ENCODE measurements around the gene NFASC. TPM values are rescaled to one million over a fixed set of nuclear protein-coding genes. Genes with fewer than 3 reads are reported as not detected.

NFASC gene
- total and polyA plus RNA-seq, 9 of the 15 experiments (the other 6 are each of a cell fraction or from before 2014, with no cell fraction given): 0.03 to 0.16 (median 0.06) TPM; not detected in 6

GRCh38 chr1:204924013-204924759 is 53.5 kb downstream of the NFASC start:
- no peak overlapping the region for H3K27ac ChIP-seq (ENCODE audit: extremely low read depth, low read depth, low read length)
- BruUV-seq (replicated peaks): no TSS peak
- FAIRE-seq: no peak
- ChIA-PET POLR2A (interaction anchor here (0.6 to 1.8 kb wide), 5 partner anchors 12 to 368 kb away, joined by 3 to 6 read pairs (median 4); no protein-coding TSS in a partner anchor), CTCF (ENCODE audit: low intra/inter-chr PET ratio) (no interaction called here)
- no peak overlapping the region for H2AFZ ChIP-seq (ENCODE audit: low read depth, low read length)
- ATAC-seq: no peak
- H3K27me3 ChIP-seq (ENCODE audit: control insufficient read depth in 2 of 2, insufficient read depth in 2 of 2, low read length in 2 of 2): peaks cover 21 to 53% of the 10 kb centered on the region in 2 experiments; a peak in 4 of 5 replicates
- H3K4me1 ChIP-seq (replicated peaks in 1 of 2; ENCODE audit: control insufficient read depth in 2 of 2, insufficient read depth in 2 of 2, low read length in 2 of 2): peaks cover 0 to 7% of the 10 kb centered on the region in 2 experiments; a peak in 1 of 5 replicates
- WGBS (ENCODE audit: insufficient coverage, low coverage, missing lambda C conversion rate): 4% methylated on average over 5 of the region's 5 CpGs
- H3K9ac ChIP-seq (ENCODE audit: insufficient read depth in 1 of 2, low read depth in 2 of 2, low read length in 2 of 2): no peak overlapping the region
- H3K9me3 ChIP-seq (replicated peaks; ENCODE audit: control insufficient read depth, insufficient read depth, low read depth, low read length): no peaks in the 10 kb centered on the region
- intact Hi-C loops (cut with micrococcal nuclease): no loop called here
- H3K79me2 ChIP-seq (ENCODE audit: control insufficient read depth, insufficient read depth, low read length): no peaks in the 10 kb centered on the region
- no peaks in the 10 kb centered on the region for H3K9me1 ChIP-seq (ENCODE audit: control insufficient read depth, insufficient read depth, low read length)
- H3K4me2 ChIP-seq (ENCODE audit: insufficient read depth, low read length): no peak overlapping the region
- H3K4me3 ChIP-seq: no peak overlapping the region
- no peak for DNase-seq (ENCODE audit: extremely low read depth in 1 of 4, low spot score in 3 of 4)
- 0 out of 2 replicates have a peak, but pooled peaks have one; percentile 2 for TF ChIP-seq CEBPB (tag; IDR thresholded peaks at IDR 0.05)
- TF ChIP-seq FOXK2 (conservative IDR thresholded peaks at IDR 0.05 in 1 of 2, IDR thresholded peaks at IDR 0.05 in 1 of 2; ENCODE audit: low read depth in 2 of 2): no peak
- in situ Hi-C loops (cut with MboI): no loop called here
- H4K20me1 ChIP-seq (replicated peaks; ENCODE audit: control insufficient read depth, insufficient read depth, low read length): no peaks in the 10 kb centered on the region
- no peaks in the 10 kb centered on the region for H3K36me3 ChIP-seq (ENCODE audit: control insufficient read depth, insufficient read depth, low read length)

- peaks cover 21 to 63% of the 10 kb centered on the region in 2 experiments; a peak in 4 of 5 replicates for H3K27me3 ChIP-seq (ENCODE audit: control insufficient read depth in 2 of 2, insufficient read depth in 2 of 2, low read length in 2 of 2)
- 0% methylated on average over 1 of the region's 1 CpG for WGBS (ENCODE audit: insufficient coverage, low coverage, missing lambda C conversion rate)
- FAIRE-seq (peak; percentile 87), DNase-seq (ENCODE audit: extremely low read depth in 1 of 4, low spot score in 3 of 4) (peak in 2 of 4 experiments; percentile 68 to 70), ATAC-seq (peak; percentile 72)
- in situ Hi-C loops (cut with MboI) (no loop called here), intact Hi-C loops (cut with micrococcal nuclease) (no loop called here)
- peaks cover 0 to 7% of the 10 kb centered on the region in 2 experiments; a peak in 1 of 5 replicates for H3K4me1 ChIP-seq (replicated peaks in 1 of 2; ENCODE audit: control insufficient read depth in 2 of 2, insufficient read depth in 2 of 2, low read length in 2 of 2)
- BruUV-seq (replicated peaks): no TSS peak
- H3K4me3 ChIP-seq: no peak overlapping the region
- no peak overlapping the region for H2AFZ ChIP-seq (ENCODE audit: low read depth, low read length)
- H3K9me3 ChIP-seq (replicated peaks; ENCODE audit: control insufficient read depth, insufficient read depth, low read depth, low read length): no peaks in the 10 kb centered on the region
- no peak overlapping the region for H3K9ac ChIP-seq (ENCODE audit: insufficient read depth in 1 of 2, low read depth in 2 of 2, low read length in 2 of 2)
- H3K36me3 ChIP-seq (ENCODE audit: control insufficient read depth, insufficient read depth, low read length): no peaks in the 10 kb centered on the region
- no peaks in the 10 kb centered on the region for H3K79me2 ChIP-seq (ENCODE audit: control insufficient read depth, insufficient read depth, low read length)
- H4K20me1 ChIP-seq (replicated peaks; ENCODE audit: control insufficient read depth, insufficient read depth, low read length): no peaks in the 10 kb centered on the region
- H3K9me1 ChIP-seq (ENCODE audit: control insufficient read depth, insufficient read depth, low read length): no peaks in the 10 kb centered on the region
- H3K27ac ChIP-seq (ENCODE audit: extremely low read depth, low read depth, low read length): no peak overlapping the region
- ChIA-PET POLR2A (interaction anchor here (1.0 kb wide), 1 partner anchor 12 kb away, joined by 4 read pairs; no protein-coding TSS in a partner anchor), CTCF (ENCODE audit: low intra/inter-chr PET ratio) (interaction anchor here (0.6 kb wide), 1 partner anchor 760 kb away, joined by 4 read pairs; no protein-coding TSS in a partner anchor)
- H3K4me2 ChIP-seq (ENCODE audit: insufficient read depth, low read length): no peak overlapping the region
- TF ChIP-seq, protein P1, sequence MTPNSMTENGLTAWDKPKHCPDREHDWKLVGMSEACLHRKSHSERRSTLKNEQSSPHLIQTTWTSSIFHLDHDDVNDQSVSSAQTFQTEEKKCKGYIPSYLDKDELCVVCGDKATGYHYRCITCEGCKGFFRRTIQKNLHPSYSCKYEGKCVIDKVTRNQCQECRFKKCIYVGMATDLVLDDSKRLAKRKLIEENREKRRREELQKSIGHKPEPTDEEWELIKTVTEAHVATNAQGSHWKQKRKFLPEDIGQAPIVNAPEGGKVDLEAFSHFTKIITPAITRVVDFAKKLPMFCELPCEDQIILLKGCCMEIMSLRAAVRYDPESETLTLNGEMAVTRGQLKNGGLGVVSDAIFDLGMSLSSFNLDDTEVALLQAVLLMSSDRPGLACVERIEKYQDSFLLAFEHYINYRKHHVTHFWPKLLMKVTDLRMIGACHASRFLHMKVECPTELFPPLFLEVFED (CRISPR knock-in tag; conservative IDR thresholded peaks at IDR 0.05): 0 out of 2 replicates have a peak, but pooled peaks have one; percentile 56
- TF ChIP-seq ZNF395 (CRISPR knock-in tag; IDR thresholded peaks at IDR 0.05) (peak; percentile 83), HDAC8 (tag; IDR thresholded peaks at IDR 0.05) (no peak), STAT5A (IDR thresholded peaks at IDR 0.05; ENCODE audit: borderline replicate concordance, low read length) (peak; percentile 29; the same call in 1 of the 2 replicates), ZNF232 (CRISPR knock-in tag; IDR thresholded peaks at IDR 0.05) (no peak), RCOR1 (IDR thresholded peaks at IDR 0.05; ENCODE audit: borderline replicate concordance in 1 of 2, low read depth in 2 of 2, low read length in 2 of 2) (0 out of 4 replicates have a peak, but pooled peaks of 1 of the 2 experiments have one; percentile 12), ZNF41 (CRISPR knock-in tag; conservative IDR thresholded peaks at IDR 0.05) (no peak), CBX5 (IDR thresholded peaks at IDR 0.05; ENCODE audit: borderline replicate concordance, low read depth) (no peak), CBFA2T3 (IDR thresholded peaks at IDR 0.05) (peak; percentile 91), ZNF589 (CRISPR knock-in tag; IDR thresholded peaks at IDR 0.05; ENCODE audit: low read depth) (peak; percentile 94)
Observed at GRCh38 chr1:204925701-204926100, 55.0 kb downstream of the NFASC start.

Measured in K562 (cell line).